Myometrial cell (primary cell): Measurements from ENCODE around the gene SLC35F3. TPM values are rescaled to one million over a fixed set of nuclear protein-coding genes. Genes with fewer than 3 reads are reported as not detected.

ENCODE experiments used
- total RNA-seq: library from RNA; depleted of rRNA; stranded (reverse); fragments of >200 nt; gene quantifications from 2 replicates; pipeline ENCODE4 v1.2.3, GENCODE V29; 2015

SLC35F3 gene
- 0.71 and 0.86 TPM in 2 replicates for total RNA-seq

GRCh38 chr1:233904633-233905415, at the start of gene SLC35F3:
Gene SLC35F3 (plus strand): TSS chr1:233904676.

GRCh38 chr1:234373064-234373958, 468.8 kb downstream of the SLC35F3 start, which contains the start of gene COA6:
Gene COA6 (plus strand): TSS chr1:234373456. CDS start chr1:234373467, 11 bp downstream.

